Superior temporal gyrus (tissue), 1 donor: Measurements from ENCODE around the gene KCNK7.
A peak's percentile ranks its signal among the peaks of the same experiment; 100 is the strongest.
"Not testable (repeated sequence)": the region's sequence is repeated elsewhere in the genome, so short reads cannot be mapped to it uniquely, and the experiment has no call there.

Experiments
- DNase-seq: peaks from one replicate; pipeline ENCODE4 v3.0.0-alpha.2; 2016; ENCODE audit errors: extremely low spot score

Gene KCNK7

GRCh38 chr11:65573391-65574079, 22.1 kb downstream of the KCNK7 start:
- peak; percentile 12 for DNase-seq

DNA sequence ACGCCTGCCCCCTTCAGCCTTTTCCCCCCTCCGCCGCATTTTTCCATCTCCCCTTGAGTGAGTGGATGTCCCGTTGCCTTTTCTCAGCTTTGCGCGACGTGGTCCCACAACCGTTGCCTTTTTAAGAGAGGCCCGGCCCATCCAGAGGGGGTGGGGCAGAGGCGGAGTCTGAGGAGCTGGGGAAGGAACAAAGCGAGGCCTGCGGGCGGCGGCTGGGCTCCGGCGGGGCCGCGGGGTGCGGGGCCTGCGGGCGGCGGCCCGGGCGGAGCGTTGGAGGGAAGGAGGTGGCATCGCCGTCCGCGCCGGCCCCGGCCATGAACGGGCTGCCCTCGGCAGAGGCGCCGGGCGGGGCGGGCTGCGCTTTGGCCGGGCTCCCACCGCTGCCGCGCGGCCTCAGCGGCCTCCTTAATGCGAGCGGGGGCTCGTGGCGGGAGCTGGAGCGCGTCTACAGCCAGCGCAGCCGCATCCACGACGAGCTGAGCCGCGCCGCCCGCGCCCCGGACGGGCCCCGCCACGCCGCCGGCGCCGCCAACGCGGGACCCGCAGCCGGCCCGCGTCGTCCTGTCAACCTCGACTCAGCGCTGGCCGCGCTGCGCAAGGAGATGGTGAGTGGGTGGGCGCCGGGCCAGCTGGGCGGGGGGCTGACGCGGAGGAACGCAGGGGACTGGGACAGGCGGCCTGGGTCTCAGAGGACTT, 23.1 kb downstream of the KCNK7 start, which contains the start of gene FAM89B:
FAM89B (plus strand) TSS at position 183 of the 696 bp plus-strand sequence; CDS start at position 315, 132 bp downstream.
- DNase-seq: peak; percentile 82

GRCh38 chr11:65571940-65572339, 23.7 kb downstream of the KCNK7 start:
- DNase-seq: peak; percentile 19

DNA sequence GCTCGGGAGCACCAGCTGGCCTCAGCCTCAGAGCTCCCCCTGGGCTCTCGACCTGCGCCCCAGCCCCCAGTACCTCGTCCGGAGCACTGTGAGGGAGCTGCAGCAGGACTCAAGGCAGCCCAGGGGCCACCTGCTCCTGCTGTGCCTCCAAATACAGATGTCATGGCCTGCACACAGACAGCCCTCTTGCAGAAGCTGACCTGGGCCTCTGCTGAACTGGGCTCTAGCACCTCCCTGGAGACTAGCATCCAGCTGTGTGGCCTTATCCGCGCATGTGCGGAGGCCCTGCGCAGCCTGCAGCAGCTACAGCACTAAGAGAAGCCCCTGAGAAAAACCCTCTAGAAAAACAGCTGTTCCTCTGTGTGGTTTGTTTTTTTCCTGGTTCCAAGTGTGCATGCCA, 24.2 kb downstream of the KCNK7 start:
- no peak for DNase-seq

DNA sequence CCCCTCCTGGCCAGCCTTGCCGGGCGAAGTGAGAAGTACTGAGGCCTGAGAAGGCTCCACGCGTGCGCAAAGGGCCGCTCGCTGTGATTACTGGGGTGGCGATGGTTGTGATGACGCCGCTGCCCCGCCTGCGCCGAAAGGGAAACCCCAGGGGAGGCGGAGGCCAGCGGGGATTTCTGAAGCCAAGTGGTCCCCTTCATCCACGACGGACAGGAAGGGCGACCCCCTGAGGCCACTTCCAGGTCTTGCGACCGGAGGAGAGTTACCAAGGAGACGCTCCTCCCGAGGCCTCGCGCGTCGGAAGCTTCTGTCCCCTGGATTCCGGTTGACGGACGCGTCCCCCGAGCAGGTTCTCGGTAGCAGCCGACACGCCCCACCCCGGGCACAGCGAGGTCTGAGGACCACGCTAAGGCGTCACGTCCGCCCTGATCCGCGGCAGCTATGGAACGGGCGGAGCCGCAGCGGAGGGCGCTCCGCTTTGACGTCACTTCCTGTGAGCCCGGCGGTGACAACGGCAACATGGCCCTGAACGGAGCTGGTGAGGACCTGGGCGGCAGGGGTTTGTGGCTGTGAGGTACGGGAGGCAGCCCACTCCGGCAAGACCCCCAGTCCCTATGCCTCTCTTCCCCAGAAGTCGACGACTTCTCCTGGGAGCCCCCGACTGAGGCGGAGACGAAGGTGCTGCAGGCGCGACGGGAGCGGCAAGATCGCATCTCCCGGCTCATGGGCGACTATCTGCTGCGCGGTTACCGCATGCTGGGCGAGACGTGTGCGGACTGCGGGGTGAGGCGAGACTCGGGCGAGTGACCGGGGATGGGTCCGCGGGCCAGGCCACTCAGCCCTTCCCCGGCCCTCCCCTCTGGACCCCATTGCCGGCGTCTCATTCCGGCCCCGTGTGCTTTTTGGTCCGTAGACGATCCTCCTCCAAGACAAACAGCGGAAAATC, 25.4 kb downstream of the KCNK7 start, which contains the start of gene ZNRD2:
ZNRD2 (plus strand) TSS at position 505 of the 946 bp plus-strand sequence; CDS start at position 520, 15 bp downstream.
- DNase-seq: peak; percentile 98

DNA sequence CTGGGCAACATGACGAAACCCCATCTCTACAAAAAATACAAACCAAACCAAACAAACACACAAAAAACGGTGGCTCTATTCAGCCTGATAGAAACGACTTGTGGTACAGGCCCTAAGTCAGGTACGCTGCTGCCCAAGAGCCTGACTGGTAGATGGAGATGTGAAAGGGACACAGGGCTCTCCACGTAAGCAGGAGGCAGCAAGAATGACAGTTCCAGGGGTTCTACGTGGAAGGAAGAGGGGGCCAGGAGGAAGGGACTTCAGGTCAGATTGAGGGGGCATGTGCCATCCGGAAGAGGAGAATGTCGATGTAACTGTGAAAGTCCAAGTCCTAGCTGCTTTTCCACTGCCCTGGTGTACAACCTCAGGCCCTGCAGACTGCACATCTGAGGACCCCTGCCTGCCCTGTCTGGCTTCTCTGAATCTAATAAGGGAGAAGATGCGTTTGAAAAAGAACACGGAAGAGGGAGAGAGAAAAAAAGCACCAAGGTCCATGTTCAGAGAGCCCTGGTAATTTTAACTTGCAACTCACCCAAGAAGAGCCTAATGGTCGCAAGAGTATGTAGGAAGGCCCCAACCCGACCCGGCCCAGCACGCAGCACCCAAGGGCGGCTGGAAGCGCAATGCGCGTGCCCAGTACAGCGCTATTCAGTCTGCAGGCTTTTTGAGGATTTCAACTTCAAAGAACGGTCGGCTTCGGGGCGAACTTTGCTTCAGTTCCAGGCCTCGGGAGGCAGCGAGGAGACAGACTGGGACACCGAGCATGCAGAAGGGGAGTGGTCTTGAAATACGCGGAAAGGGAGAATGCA, 26.2 kb downstream of the KCNK7 start:
- no peak for DNase-seq

- DNase-seq: no peak
These were observed 29.8 kb downstream of the KCNK7 start for GRCh38 chr11:65565624-65566453.

- DNase-seq: not testable (repeated sequence)
These were observed 30.6 kb downstream of the KCNK7 start for GRCh38 chr11:65564879-65565559.

- no peak for DNase-seq
These were observed 32.0 kb downstream of the KCNK7 start for GRCh38 chr11:65563601-65564000.

DNA sequence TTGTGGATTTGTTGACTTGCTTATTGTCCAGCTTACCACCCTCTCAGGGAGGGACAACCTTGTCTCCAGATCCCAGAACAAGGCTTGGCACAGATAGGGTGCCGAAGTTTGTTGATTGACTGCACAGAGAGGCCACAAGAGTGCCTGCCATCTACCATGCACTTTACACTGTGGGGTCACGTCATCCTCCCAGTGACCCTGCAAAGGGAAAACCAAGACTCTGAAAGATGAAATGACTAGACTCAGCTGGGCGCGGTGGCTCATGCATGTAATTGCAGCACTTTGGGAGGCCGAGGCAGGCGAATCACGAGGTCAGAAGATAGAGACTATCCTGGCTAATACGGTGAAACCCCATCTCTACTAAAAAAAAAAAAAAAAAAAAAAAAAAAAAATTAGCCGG, 32.8 kb downstream of the KCNK7 start:
- no peak for DNase-seq

DNA sequence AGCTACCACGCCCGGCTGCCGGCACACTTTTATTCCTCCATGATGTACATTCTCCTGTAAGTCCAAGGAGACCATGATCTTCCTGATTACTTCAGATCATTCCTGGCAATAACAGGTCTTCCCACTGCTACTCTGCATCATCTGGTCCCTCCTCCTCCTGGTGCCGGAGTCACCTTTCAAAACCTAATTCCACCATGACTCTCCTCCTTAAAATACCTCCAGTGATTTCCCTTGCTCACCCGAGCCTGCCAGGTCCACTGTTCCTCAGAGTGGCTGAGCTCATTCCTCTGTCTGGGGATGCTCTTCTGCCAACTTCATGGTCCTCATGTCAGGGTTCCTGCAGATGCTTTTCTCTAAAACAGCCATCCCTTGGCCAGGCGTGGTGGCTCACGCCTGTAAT, 33.6 kb downstream of the KCNK7 start:
- no peak for DNase-seq

- DNase-seq: peak; percentile 61
These were observed 34.8 kb downstream of the KCNK7 start for GRCh38 chr11:65560555-65561418.

DNA sequence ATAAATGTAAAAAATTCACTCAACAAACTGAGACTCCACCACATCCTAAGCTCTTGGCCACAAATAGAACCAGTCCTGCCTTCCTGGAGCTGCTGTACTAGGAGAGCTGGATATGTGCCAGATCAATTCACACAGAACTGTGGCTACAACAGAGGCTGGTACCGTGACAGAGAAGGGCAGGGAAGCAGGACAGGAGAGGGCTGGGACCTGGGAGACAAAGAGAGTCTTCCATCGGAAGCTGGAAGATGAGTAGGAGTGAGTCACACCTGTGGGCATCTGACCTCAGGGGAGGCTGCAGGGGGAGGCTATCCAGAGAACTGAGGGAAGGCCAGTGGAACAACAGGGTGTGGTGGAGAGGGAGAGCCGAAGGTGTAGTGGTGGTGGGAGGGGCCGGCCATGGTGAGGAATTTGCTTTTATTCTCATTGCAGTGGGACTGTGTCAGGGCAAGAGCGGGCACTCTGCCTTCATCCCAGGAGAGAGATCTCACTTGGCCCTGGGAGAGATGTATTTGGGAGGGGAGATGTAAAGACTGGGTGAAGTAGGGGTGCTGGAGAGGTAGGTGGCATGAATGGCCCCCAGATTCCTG, 35.6 kb downstream of the KCNK7 start:
- DNase-seq: peak; percentile 68

DNA sequence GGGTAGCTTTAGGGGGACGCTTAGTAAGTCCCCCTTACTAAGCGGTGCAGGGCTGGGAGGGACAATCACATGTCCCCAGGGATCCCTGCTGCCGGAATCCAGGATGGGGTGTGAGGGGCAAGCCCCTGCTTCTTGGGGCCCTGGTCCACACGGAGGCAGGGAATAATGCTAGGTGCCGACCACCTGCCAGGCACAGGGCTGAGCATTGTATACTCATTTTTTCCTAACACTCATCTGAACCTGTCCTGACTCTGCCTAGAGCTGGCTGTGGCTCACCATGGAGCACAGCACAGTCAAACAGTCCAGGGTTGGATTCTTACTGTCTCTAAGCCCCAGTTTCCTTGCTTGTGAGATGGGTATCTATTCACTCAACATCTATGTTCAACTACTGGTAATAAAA, 36.1 kb downstream of the KCNK7 start:
- DNase-seq: no peak

- peak; percentile 60 for DNase-seq
These were observed 36.6 kb downstream of the KCNK7 start for GRCh38 chr11:65558930-65559509.

DNA sequence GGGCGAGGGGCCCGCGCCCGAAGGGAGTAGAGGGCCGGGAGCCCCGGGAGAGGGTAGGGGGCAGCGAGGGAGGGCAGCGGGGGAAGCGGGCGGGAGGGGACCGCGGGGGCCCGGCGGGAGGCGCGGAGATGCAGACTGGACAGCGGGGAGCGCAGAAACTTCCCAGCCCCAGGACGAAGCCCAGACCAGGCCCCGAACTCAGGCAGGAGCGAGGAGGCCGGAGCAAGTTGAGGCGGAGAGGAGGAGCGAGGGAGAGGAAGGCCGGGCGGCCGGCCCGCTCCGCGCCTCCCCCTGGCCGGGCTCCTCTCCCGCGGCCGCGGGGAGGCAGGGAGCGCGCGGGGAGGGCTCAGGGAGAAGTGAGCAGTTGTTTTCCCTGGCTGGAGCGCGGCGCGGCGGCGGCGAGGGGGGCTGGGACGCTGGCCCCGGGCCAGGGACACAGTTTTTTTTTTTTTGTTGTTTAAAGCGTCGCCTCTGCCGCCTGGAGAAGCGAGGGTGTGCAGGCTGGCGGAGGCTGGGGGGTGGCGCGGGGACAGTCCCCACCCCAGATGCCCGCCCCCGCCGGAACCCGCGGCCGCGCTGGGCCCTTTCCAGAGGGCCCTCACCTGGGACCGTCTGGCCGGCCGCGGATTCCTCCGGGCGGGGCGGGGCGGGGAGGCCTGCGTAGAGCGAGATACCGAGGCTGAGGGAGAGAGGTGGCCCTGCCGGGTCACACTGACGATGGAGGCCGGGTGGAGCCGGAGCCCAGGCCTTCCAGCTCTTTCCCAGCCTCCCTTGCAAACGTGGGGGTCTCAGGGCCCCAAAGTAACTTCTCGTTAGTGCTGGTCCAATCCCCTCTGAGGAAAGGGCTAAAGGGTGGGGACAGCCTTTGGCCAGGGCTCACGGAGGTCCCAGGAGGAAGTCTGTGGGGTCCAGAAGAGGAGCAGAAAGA, 37.3 kb downstream of the KCNK7 start, which contains the start of gene LTBP3:
LTBP3 (minus strand) TSS at position 358 of the 928 bp plus-strand sequence. CDS start 400 bp downstream, outside the sequence.
- peak; percentile 84 for DNase-seq
